Right lobe of liver (tissue), 6 donors: ENCODE measurements around the gene ABCG5. TPM values are rescaled to one million over a fixed set of nuclear protein-coding genes. Genes with fewer than 3 reads are reported as not detected.
A peak's percentile ranks its signal among the peaks of the same experiment; 100 is the strongest.

Source experiments
- ATAC-seq, 4 donors: fragments of 200-7000 bp; cut with Tn5 transposase; one replicate each; pipeline ENCODE4 v1.9.1; 2020; ENCODE audit warnings: mild to moderate bottlenecking in 4 of 4, moderate library complexity in 4 of 4
- DNase-seq, 3 donors: peaks; one replicate each; pipeline ENCODE4 v3.0.0-alpha.2; 2020
- H3K27ac ChIP-seq, 3 donors: fragments of 200-600 bp; one replicate each; pipeline ENCODE4 v1.8.0; 2022
- H3K27me3 ChIP-seq, 2 donors: fragments of 200-600 bp; one replicate each; pipeline ENCODE4 v1.8.0; 2022
- H3K36me3 ChIP-seq, 4 donors: fragments of 200-600 bp; sonication (generic) in 1 of 4; one replicate each; pipeline versions ENCODE4 v1.5.1 to v1.8.0; 2017 to 2022; ENCODE audit warnings: control low read depth in 1 of 4
- H3K4me1 ChIP-seq, 4 donors: fragments of 200-600 bp; sonication (generic) in 1 of 4; one replicate each; pipeline versions ENCODE4 v1.5.1 to v1.8.0; 2017 to 2022; ENCODE audit warnings: control low read depth in 1 of 4
- H3K4me3 ChIP-seq, 3 donors: fragments of 200-600 bp; one replicate each; pipeline ENCODE4 v1.8.0; 2022
- H3K9me3 ChIP-seq, 4 donors: fragments of 200-600 bp; sonication (generic) in 1 of 4; one replicate each; pipeline versions ENCODE4 v1.5.1 to v1.8.0; 2017 to 2022; ENCODE audit warnings: control low read depth in 1 of 4
- POLR2A ChIP-seq: fragments of 450-650 bp; IDR thresholded peaks from one replicate; pipeline ENCODE4 v1.6.1; 2017; ENCODE audit warnings: antibody characterized with exemption, mild to moderate bottlenecking
- WGBS: methylation state at CpG from one replicate; pipeline ENCODE4 v1.1.6; 2018; ENCODE audit warnings: low coverage, low lambda C conversion rate; ENCODE audit not compliant: insufficient coverage; ENCODE audit errors: missing lambda C conversion rate; 5-methylcytosine and 5-hydroxymethylcytosine counted together
- intact Hi-C, 2 donors: fragments of 100-400 bp; cut with DNase I; formaldehyde crosslinking; loops; one replicate each; pipeline versions ENCODE4 v1.11.2 to v1.14.1; 2022
- small RNA-seq, 2 experiments: library from RNA; depleted of rRNA; stranded (forward); fragments of <200 nt; gene quantifications; one replicate each; pipeline ENCODE3, GENCODE V24; 2016
- total RNA-seq, 6 experiments: library from RNA; depleted of rRNA in 2 of 6; stranded (reverse); fragments of >200 nt in 2 of 6; fragmentation: NEBNext Ultra II Directional in 3 of 6; extraction: Animal tissue kit (Norgen Biotek cat#: 25700) in 3 of 6; gene quantifications; one replicate each; pipeline versions ENCODE4 v1.1.0 to v1.2.4, GENCODE V29; 2016 to 2023
- TF ChIP-seq, protein P1 (sequence below), 4 donors: fragments of 200-600 bp in 3 of 4; fragments of 450-650 bp in 1 of 4; IDR thresholded peaks; one replicate each; pipeline versions ENCODE4 v1.5.1 to v1.8.0; 2016 to 2022; ENCODE audit warnings: antibody characterized with exemption in 4 of 4, mild to moderate bottlenecking in 2 of 4
- donor health status: DM: no; HTN: yes; CAD: no.
- donor health status: DM: no; HTN: no; CAD: no.
- donor health status: DM: no; HTN: no; CAD: no.
- donor health status: DM: no; HTN: yes; CAD: no.
- donor health status: DM: no; HTN: yes; CAD: no.

Gene ABCG5
- total RNA-seq, 6 experiments from 2014 or later = 15.3 to 63.5 (median 35.4) TPM

DNA sequence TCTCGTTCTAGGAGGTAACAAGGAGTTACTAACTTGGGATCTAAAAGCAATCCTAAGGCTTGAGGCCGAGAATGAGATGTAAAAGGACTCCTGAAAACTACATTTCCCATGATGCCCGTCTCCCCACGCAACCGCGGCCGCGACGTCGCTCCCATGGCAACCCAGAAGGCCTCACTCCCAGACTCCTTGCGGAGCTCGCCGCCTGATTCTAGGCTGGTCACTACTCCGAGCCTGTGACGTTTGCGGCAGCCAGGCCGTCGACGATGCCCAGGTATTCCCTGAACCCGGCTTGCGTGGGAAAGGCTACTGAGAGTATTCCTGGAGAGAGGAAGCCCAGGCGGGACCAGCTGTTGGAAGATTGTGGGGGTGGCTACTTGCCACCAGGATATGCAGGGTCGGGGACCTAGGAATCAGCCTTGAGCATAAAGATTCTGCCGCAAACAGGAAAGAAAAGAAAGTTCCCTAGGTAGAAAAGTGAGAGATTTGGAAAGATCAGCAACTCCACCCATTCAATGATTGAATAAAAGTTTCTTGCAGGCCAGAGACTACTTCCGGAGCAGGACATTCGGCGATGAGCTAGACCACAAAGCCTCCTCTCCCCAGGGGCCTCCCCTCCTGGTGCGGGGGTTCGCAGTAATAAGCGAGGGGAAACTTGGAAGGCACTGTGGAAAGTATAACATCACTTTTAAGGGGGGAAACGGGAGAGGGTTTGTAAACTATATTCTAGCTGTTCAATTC, 64.6 kb downstream of the ABCG5 start, which contains the start of gene DYNC2LI1:
Gene DYNC2LI1, plus strand, starts transcription at position 164 of the 738 bp plus-strand sequence. Its CDS starts 100 bp downstream, at position 264.
- Histone ChIP-seq H3K36me3 (no peaks in the 10 kb centered on the region), H3K9me3 (no peaks in the 10 kb centered on the region), H3K4me1 (peaks cover 0 to 4% (median 2%) of the 10 kb centered on the region in 4 donors), H3K27me3 (no peaks in the 10 kb centered on the region), H3K4me3 (peak within 1 kb of the TSS; percentile 59 to 75 (median 69)), H3K27ac (peak within 1 kb of the TSS; percentile 8 to 77 (median 60))
- DNase-seq = peak; percentile 92 to 95 (median 93)
- WGBS = under 1% methylated on average over 23 of the region's 31 CpGs
- intact Hi-C loops = no loop called here
- TF ChIP-seq, protein P1, sequence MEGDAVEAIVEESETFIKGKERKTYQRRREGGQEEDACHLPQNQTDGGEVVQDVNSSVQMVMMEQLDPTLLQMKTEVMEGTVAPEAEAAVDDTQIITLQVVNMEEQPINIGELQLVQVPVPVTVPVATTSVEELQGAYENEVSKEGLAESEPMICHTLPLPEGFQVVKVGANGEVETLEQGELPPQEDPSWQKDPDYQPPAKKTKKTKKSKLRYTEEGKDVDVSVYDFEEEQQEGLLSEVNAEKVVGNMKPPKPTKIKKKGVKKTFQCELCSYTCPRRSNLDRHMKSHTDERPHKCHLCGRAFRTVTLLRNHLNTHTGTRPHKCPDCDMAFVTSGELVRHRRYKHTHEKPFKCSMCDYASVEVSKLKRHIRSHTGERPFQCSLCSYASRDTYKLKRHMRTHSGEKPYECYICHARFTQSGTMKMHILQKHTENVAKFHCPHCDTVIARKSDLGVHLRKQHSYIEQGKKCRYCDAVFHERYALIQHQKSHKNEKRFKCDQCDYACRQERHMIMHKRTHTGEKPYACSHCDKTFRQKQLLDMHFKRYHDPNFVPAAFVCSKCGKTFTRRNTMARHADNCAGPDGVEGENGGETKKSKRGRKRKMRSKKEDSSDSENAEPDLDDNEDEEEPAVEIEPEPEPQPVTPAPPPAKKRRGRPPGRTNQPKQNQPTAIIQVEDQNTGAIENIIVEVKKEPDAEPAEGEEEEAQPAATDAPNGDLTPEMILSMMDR (IDR thresholded peaks at IDR 0.05) = no peak
- TF ChIP-seq POLR2A = no peak
- ATAC-seq = peak; percentile 99

DNA sequence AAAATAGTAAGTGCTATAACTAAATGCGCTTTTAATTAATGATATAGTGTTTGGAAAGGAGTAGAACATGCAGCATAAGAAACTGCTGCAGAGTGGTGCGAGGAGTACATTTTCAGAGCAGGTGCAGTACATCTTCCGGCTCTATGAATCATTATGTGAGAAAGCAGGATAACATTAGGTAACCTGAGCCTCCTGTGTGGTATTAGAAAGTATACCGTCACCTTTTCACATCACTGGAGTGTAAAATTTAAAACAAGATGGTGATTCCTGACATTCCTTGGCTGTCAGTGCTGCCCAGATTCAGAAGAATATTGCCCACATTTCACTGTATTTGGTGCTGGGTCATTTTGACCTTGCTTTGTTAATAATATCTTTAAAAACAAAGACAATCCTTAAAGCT, 72.6 kb downstream of the ABCG5 start:
- DNase-seq (no peak), ATAC-seq (no peak)
- TF ChIP-seq POLR2A = no peak
- TF ChIP-seq, protein P1 (IDR thresholded peaks at IDR 0.05) = no peak
- H3K4me1 ChIP-seq = no peaks in the 10 kb centered on the region
- H3K27me3 ChIP-seq = no peaks in the 10 kb centered on the region
- no peak overlapping the region for H3K4me3 ChIP-seq
- H3K9me3 ChIP-seq = no peaks in the 10 kb centered on the region
- no peak overlapping the region for H3K27ac ChIP-seq
- no peaks in the 10 kb centered on the region for H3K36me3 ChIP-seq
- intact Hi-C loops = no loop called here
- 82% methylated on average over 4 of the region's 4 CpGs for WGBS

DNA sequence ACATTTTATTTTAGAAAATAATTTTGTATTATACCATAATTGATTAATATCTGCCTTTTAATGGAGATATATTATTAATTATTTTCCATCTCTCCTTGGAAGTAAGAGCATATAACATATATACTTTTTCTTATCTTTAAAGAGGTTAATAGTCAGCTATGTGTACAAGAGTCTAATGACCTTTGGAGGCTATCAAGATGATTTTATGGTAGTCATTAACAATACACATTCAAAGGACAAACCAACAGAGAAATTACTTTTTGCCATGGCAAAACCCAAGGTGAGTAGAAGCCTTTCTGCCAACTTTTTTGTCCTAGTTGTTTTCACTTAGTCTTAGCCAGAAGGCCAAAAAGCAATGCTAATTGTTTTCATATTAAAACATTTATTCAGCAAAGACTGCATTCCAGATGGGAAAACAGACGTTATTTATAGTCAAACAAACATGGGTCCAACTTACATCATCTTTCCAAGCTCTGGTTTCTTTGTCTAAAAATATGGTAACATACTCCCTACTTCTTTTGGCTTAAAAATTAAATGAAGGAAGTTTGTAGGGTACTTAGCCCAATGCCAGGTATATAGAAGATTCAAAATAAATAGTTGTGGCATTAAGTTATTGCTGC, 74.4 kb downstream of the ABCG5 start:
- no peaks in the 10 kb centered on the region for H3K4me1 ChIP-seq
- H3K36me3 ChIP-seq = no peaks in the 10 kb centered on the region
- H3K4me3 ChIP-seq = no peak overlapping the region
- TF ChIP-seq, protein P1 (IDR thresholded peaks at IDR 0.05) = no peak
- TF ChIP-seq POLR2A = no peak
- H3K27ac ChIP-seq = no peak overlapping the region
- WGBS = 17% methylated on average over 1 of the region's 1 CpG
- no peaks in the 10 kb centered on the region for H3K27me3 ChIP-seq
- no peaks in the 10 kb centered on the region for H3K9me3 ChIP-seq
- intact Hi-C loops = no loop called here
- ATAC-seq = no peak
- DNase-seq = no peak

DNA sequence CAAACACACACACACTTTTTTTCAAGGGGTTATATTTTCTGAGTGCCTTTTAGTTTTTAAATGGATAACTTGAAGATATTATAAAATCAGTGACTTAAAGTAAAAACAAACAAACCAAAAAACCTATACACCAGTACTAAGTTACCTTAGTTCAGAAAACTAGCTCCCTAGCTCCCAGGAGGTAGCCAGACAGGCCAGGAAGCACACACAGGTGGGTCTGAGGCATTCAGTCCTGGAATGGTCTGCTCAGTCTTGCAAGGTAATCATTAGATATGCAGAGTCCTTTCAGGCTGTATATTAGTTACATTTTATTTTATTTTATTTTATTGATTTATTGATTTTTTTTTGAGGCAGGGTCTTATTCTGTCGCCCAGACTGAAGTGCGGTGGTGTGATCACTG, 75.5 kb downstream of the ABCG5 start:
- intact Hi-C loops = no loop called here
- ATAC-seq = no peak
- H3K36me3 ChIP-seq = no peaks in the 10 kb centered on the region
- no peaks in the 10 kb centered on the region for H3K4me1 ChIP-seq
- no peaks in the 10 kb centered on the region for H3K27me3 ChIP-seq
- H3K27ac ChIP-seq = no peak overlapping the region
- H3K4me3 ChIP-seq = no peak overlapping the region
- no peaks in the 10 kb centered on the region for H3K9me3 ChIP-seq
- no peak for TF ChIP-seq POLR2A
- TF ChIP-seq, protein P1 (IDR thresholded peaks at IDR 0.05) = no peak
- DNase-seq = no peak
- 94% methylated on average over 2 of the region's 2 CpGs for WGBS

Small RNA genes lying within 50 kb of the gene (small RNA-seq; reads per million reads assigned to genes)
- 0 reads per million in 2 experiments for gene RN7SKP66

Other genes starting within 250 kb of the ABCG5 start
- gene THADA, start 242.8 kb downstream of the ABCG5 start, total RNA-seq = 10 to 100 TPM; 12.2 to 21.6 (median 14.0) TPM
- 1 to 10 TPM in 5 of 6 experiments, under 1 TPM in 1; 0.75 to 2.0 (median 1.3) TPM for gene PLEKHH2, start 201.6 kb downstream of the ABCG5 start, total RNA-seq
- gene C1GALT1C1L, start 162.4 kb downstream of the ABCG5 start, total RNA-seq = under 1 TPM in 1 of 6 experiments, not detected in 5; 0.37 TPM
- 1 to 10 TPM; 3.2 to 6.9 (median 6.2) TPM for gene DYNC2LI1, start 64.8 kb downstream of the ABCG5 start, total RNA-seq
- 100 to 1,000 TPM in 1 of 6 experiments, 10 to 100 TPM in 5; 30.1 to 116 (median 49.0) TPM for gene ABCG8, start 132 bp upstream of the ABCG5 start, total RNA-seq
- gene LRPPRC, start 157.2 kb upstream of the ABCG5 start, total RNA-seq = 10 to 100 TPM; 39.6 to 53.8 (median 45.5) TPM